Lower leg skin (tissue), 3 donors: Measurements from ENCODE around the gene PDXK.

Experiments
- CTCF ChIP-seq, 3 donors: fragments of 450-650 bp; IDR thresholded peaks; one replicate each; pipeline ENCODE4 v1.5.1; 2016; ENCODE audit warnings: antibody characterized with exemption in 3 of 3, mild to moderate bottlenecking in 3 of 3, moderate library complexity in 2 of 3
- POLR2A ChIP-seq, 2 donors: fragments of 450-650 bp; IDR thresholded peaks; one replicate each; pipeline ENCODE4 v1.6.1; 2016 to 2017; ENCODE audit warnings: antibody characterized with exemption in 2 of 2, mild to moderate bottlenecking in 1 of 2, moderate library complexity in 1 of 2

GRCh38 chr21:43686811-43687565, 31.9 kb upstream of the PDXK start:
- no peak for TF ChIP-seq CTCF (IDR thresholded peaks at IDR 0.05)
- no peak for TF ChIP-seq POLR2A (IDR thresholded peaks at IDR 0.05)
